ENCODE measurements around the gene AFDN. TPM values are rescaled to one million over a fixed set of nuclear protein-coding genes. Genes with fewer than 3 reads are reported as not detected.

AFDN gene
- total RNA-seq, 1 experiment from 2014 or later: 108 TPM

GRCh38 chr6:167932468-167933276 is 106.0 kb downstream of the AFDN start:
- intact Hi-C loops (cut with micrococcal nuclease; ENCODE audit: unreplicated experiment): no loop called here
- Histone ChIP-seq H3K79me2 (ENCODE audit: low read depth) (no peaks in the 10 kb centered on the region), H4K20me1 (ENCODE audit: insufficient read depth) (peaks cover 8% of the 10 kb centered on the region; the same call in 1 of the 2 replicates), H3K4me1 (replicated peaks; ENCODE audit: insufficient read depth) (no peaks in the 10 kb centered on the region), H3K27ac (no peak overlapping the region), H2AFZ (no peak overlapping the region), H3K27me3 (ENCODE audit: insufficient read depth, low read depth) (no peaks in the 10 kb centered on the region), H3K36me3 (ENCODE audit: low read depth) (peaks cover 12% of the 10 kb centered on the region; the same call in 1 of the 2 replicates), H3K4me2 (no peak overlapping the region), H3K9me3 (ENCODE audit: insufficient read depth, low read depth) (no peaks in the 10 kb centered on the region), H3K4me3 (no peak overlapping the region), H3K9me2 (ENCODE audit: insufficient read depth) (no peaks in the 10 kb centered on the region), H3F3A (ENCODE audit: insufficient read depth, low read depth) (no peaks in the 10 kb centered on the region)
- no peak for TF ChIP-seq CTCF (conservative IDR thresholded peaks at IDR 0.05)
- no peak for TF ChIP-seq EZH2 (IDR thresholded peaks at IDR 0.05; ENCODE audit: low read depth)
- CTCF ChIA-PET: no interaction called here
- BruUV-seq (replicated peaks): no TSS peak
- POLR2A ChIA-PET (ENCODE audit: unreplicated experiment): no interaction called here
- no peak for DNase-seq

GRCh38 chr6:167933290-167933689 is 106.6 kb downstream of the AFDN start:
- Histone ChIP-seq H4K20me1 (ENCODE audit: insufficient read depth) (peaks cover 8% of the 10 kb centered on the region; the same call in 1 of the 2 replicates), H3K9me2 (ENCODE audit: insufficient read depth) (no peaks in the 10 kb centered on the region), H3K27me3 (ENCODE audit: insufficient read depth, low read depth) (no peaks in the 10 kb centered on the region), H3K36me3 (ENCODE audit: low read depth) (peaks cover 12% of the 10 kb centered on the region; the same call in 1 of the 2 replicates), H3K79me2 (ENCODE audit: low read depth) (no peaks in the 10 kb centered on the region), H3K9me3 (ENCODE audit: insufficient read depth, low read depth) (no peaks in the 10 kb centered on the region), H3K4me3 (no peak overlapping the region), H2AFZ (no peak overlapping the region), H3K4me2 (no peak overlapping the region), H3F3A (ENCODE audit: insufficient read depth, low read depth) (no peaks in the 10 kb centered on the region), H3K27ac (no peak overlapping the region), H3K4me1 (replicated peaks; ENCODE audit: insufficient read depth) (no peaks in the 10 kb centered on the region)
- intact Hi-C loops (cut with micrococcal nuclease; ENCODE audit: unreplicated experiment): no loop called here
- CTCF ChIA-PET: no interaction called here
- BruUV-seq (replicated peaks): no TSS peak
- POLR2A ChIA-PET (ENCODE audit: unreplicated experiment): no interaction called here
- no peak for TF ChIP-seq CTCF (conservative IDR thresholded peaks at IDR 0.05)
- TF ChIP-seq EZH2 (IDR thresholded peaks at IDR 0.05; ENCODE audit: low read depth): no peak
- no peak for DNase-seq

GRCh38 chr6:167933847-167934246 is 107.1 kb downstream of the AFDN start:
- intact Hi-C loops (cut with micrococcal nuclease; ENCODE audit: unreplicated experiment): no loop called here
- Histone ChIP-seq H3K4me3 (no peak overlapping the region), H3K27ac (no peak overlapping the region), H3K9me3 (ENCODE audit: insufficient read depth, low read depth) (no peaks in the 10 kb centered on the region), H3K4me1 (replicated peaks; ENCODE audit: insufficient read depth) (no peaks in the 10 kb centered on the region), H4K20me1 (ENCODE audit: insufficient read depth) (peaks cover 8% of the 10 kb centered on the region; the same call in 1 of the 2 replicates), H3K4me2 (no peak overlapping the region), H3K27me3 (ENCODE audit: insufficient read depth, low read depth) (no peaks in the 10 kb centered on the region), H2AFZ (no peak overlapping the region), H3K9me2 (ENCODE audit: insufficient read depth) (no peaks in the 10 kb centered on the region), H3K79me2 (ENCODE audit: low read depth) (no peaks in the 10 kb centered on the region), H3F3A (ENCODE audit: insufficient read depth, low read depth) (no peaks in the 10 kb centered on the region), H3K36me3 (ENCODE audit: low read depth) (peaks cover 12% of the 10 kb centered on the region; the same call in 1 of the 2 replicates)
- DNase-seq: no peak
- ChIA-PET POLR2A (ENCODE audit: unreplicated experiment) (no interaction called here), CTCF (no interaction called here)
- TF ChIP-seq CTCF (conservative IDR thresholded peaks at IDR 0.05): no peak
- TF ChIP-seq EZH2 (IDR thresholded peaks at IDR 0.05; ENCODE audit: low read depth): no peak
- no TSS peak for BruUV-seq (replicated peaks)

Measured in PC-9 (cell line).